Karpas-422 (cell line): ENCODE measurements around the gene FSIP1. TPM values are rescaled to one million over a fixed set of nuclear protein-coding genes. Genes with fewer than 3 reads are reported as not detected.

ENCODE experiments used
- DNase-seq: peaks from one replicate; pipeline ENCODE4 v3.0.0-alpha.2; 2015
- H2AFZ ChIP-seq: fragments of 200-600 bp; sonication (generic); 2 replicates; pipeline ENCODE4 v1.6.1; 2014; ENCODE audit warnings: antibody characterized with exemption, low read length, mixed read lengths
- H3K27ac ChIP-seq: fragments of 200-600 bp; sonication (generic); 2 replicates; pipeline ENCODE4 v1.5.1; 2014; ENCODE audit warnings: mild to moderate bottlenecking, low read length, moderate library complexity
- H3K27me3 ChIP-seq: fragments of 200-600 bp; sonication (generic); 2 replicates; pipeline ENCODE4 v1.6.1; 2014; ENCODE audit warnings: low read length, mixed read lengths
- H3K36me3 ChIP-seq: fragments of 200-600 bp; sonication (generic); 2 replicates; pipeline ENCODE4 v1.6.1; 2014; ENCODE audit warnings: low read length, mixed read lengths; ENCODE audit not compliant: insufficient read depth
- H3K4me1 ChIP-seq: fragments of 200-600 bp; sonication (generic); 2 replicates; pipeline ENCODE4 v1.6.1; 2014; ENCODE audit warnings: mild to moderate bottlenecking, low read length, mixed read lengths
- H3K4me2 ChIP-seq: fragments of 200-600 bp; sonication (generic); 2 replicates; pipeline ENCODE4 v1.6.1; 2014; ENCODE audit warnings: low read length, low read depth, mild to moderate bottlenecking; ENCODE audit not compliant: poor library complexity, severe bottlenecking
- H3K4me3 ChIP-seq: fragments of 200-600 bp; sonication (generic); 2 replicates; pipeline ENCODE4 v1.5.1; 2014; ENCODE audit warnings: mild to moderate bottlenecking, antibody characterized with exemption, low read length, mixed read lengths
- H3K79me2 ChIP-seq: fragments of 200-600 bp; sonication (generic); 2 replicates; pipeline ENCODE4 v1.6.1; 2014; ENCODE audit warnings: mild to moderate bottlenecking, low read length, mixed read lengths
- H3K9ac ChIP-seq: fragments of 200-600 bp; sonication (generic); 2 replicates; pipeline ENCODE4 v1.6.0; 2014; ENCODE audit warnings: low read length
- H3K9me2 ChIP-seq: fragments of 200-600 bp; sonication (generic), shearing (Covaris generic); replicated peaks from 2 replicates; pipeline ENCODE4 v1.6.0; 2014; ENCODE audit warnings: mild to moderate bottlenecking, low read length, moderate library complexity; ENCODE audit not compliant: insufficient read depth
- H3K9me3 ChIP-seq: fragments of 300-700, 200-600 bp; sonication (generic); 2 replicates; pipeline ENCODE4 v1.6.1; 2014; ENCODE audit warnings: low read length, mixed read lengths
- H4K20me1 ChIP-seq: fragments of 200-600 bp; sonication (generic); 2 replicates; pipeline ENCODE4 v1.6.1; 2014; ENCODE audit warnings: mild to moderate bottlenecking, antibody characterized with exemption, low read length, low read depth; ENCODE audit not compliant: insufficient read depth
- total RNA-seq: library from RNA; depleted of rRNA; stranded (reverse); fragments of >200 nt; shearing (Covaris generic); gene quantifications from 2 replicates; pipeline ENCODE4 v1.2.3, GENCODE V29; 2014; ENCODE audit warnings: low replicate concordance

FSIP1 gene
- total RNA-seq, 1 experiment from 2014 or later, result 0.07 TPM

DNA sequence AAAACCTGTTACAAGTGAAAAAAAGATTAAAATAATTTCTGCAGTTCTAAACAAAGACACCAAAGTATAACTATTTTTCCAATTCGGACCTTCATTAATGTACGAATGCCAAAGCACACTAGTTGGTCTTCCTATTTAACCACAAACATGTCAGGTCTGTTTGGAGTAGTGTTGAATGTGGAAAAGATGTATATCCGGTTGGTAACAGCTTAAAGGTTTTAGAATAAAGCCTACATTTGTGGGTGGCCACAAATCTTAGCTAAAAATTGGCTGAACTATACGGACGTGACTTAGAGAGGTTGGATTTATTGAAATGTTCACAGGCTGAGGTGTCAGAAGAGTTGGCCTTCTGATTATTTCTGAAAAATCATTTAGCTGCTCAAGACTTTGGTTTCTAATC lies 78.4 kb downstream of the FSIP1 start:
- DNase-seq, result no peak
- Histone ChIP-seq H3K36me3 (no peaks in the 10 kb centered on the region), H3K27ac (no peak overlapping the region), H3K9ac (no peak overlapping the region), H3K79me2 (no peaks in the 10 kb centered on the region), H2AFZ (no peak overlapping the region), H4K20me1 (no peaks in the 10 kb centered on the region), H3K4me1 (no peaks in the 10 kb centered on the region), H3K4me2 (no peak overlapping the region), H3K9me3 (no peaks in the 10 kb centered on the region), H3K4me3 (no peak overlapping the region), H3K27me3 (no peaks in the 10 kb centered on the region), H3K9me2 (no peaks in the 10 kb centered on the region)

GRCh38 chr15:39701988-39702387 lies 80.7 kb downstream of the FSIP1 start:
- no peaks in the 10 kb centered on the region for H3K36me3 ChIP-seq
- H4K20me1 ChIP-seq, result no peaks in the 10 kb centered on the region
- H2AFZ ChIP-seq, result no peak overlapping the region
- no peaks in the 10 kb centered on the region for H3K9me2 ChIP-seq
- no peak for DNase-seq
- H3K4me2 ChIP-seq, result no peak overlapping the region
- no peaks in the 10 kb centered on the region for H3K27me3 ChIP-seq
- H3K4me1 ChIP-seq, result no peaks in the 10 kb centered on the region
- H3K4me3 ChIP-seq, result no peak overlapping the region
- no peaks in the 10 kb centered on the region for H3K9me3 ChIP-seq
- H3K79me2 ChIP-seq, result no peaks in the 10 kb centered on the region
- H3K27ac ChIP-seq, result no peak overlapping the region
- no peak overlapping the region for H3K9ac ChIP-seq

GRCh38 chr15:39700375-39700700 lies 82.3 kb downstream of the FSIP1 start:
- no peaks in the 10 kb centered on the region for H4K20me1 ChIP-seq
- H3K4me3 ChIP-seq, result no peak overlapping the region
- no peaks in the 10 kb centered on the region for H3K27me3 ChIP-seq
- no peaks in the 10 kb centered on the region for H3K9me3 ChIP-seq
- DNase-seq, result no peak
- H2AFZ ChIP-seq, result no peak overlapping the region
- H3K36me3 ChIP-seq, result no peaks in the 10 kb centered on the region
- no peaks in the 10 kb centered on the region for H3K9me2 ChIP-seq
- H3K27ac ChIP-seq, result no peak overlapping the region
- H3K9ac ChIP-seq, result no peak overlapping the region
- H3K4me2 ChIP-seq, result no peak overlapping the region
- H3K4me1 ChIP-seq, result no peaks in the 10 kb centered on the region
- no peaks in the 10 kb centered on the region for H3K79me2 ChIP-seq

DNA sequence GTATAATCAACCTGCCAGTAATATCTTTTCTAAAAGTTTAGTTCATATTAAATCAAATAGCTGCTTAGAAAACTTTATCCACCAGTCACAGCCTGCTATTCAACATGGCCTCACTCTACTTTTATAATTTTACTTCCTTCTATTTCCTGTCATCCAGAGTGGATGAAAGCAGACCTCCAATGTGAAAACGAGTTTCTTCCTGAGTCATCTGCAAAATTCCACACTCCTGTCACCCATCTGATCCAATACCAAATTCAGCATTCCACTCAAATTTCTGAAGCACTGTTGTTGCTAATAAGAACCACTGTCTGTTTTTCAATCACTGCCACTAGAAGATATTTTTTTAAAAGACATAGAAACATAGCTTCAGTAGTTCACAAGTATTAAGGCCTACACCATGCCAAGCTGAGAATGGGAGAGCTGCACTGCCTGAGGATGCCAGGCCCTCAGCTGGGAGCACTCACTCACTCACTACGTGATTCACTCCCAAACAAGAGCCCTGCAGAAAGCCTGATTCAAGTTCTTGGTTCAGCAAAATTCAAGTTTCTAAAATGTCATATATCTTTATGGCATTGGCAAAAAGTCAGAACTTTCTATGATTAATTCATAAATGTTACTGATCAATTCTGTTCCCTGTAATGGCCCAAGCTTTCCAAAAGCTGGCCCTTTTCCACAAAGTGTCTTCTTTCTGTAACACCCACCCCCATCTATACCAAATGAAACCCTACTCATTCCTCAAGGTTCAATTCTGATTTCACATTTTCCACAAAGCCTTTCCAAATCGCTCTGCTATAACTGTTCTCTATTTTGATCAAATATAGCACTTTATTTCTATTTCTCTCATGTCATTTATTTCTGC lies 82.9 kb downstream of the FSIP1 start:
- Histone ChIP-seq H3K79me2 (no peaks in the 10 kb centered on the region), H4K20me1 (no peaks in the 10 kb centered on the region), H3K27ac (no peak overlapping the region), H3K36me3 (no peaks in the 10 kb centered on the region), H3K4me3 (no peak overlapping the region), H3K9ac (no peak overlapping the region), H3K9me3 (no peaks in the 10 kb centered on the region), H3K4me1 (no peaks in the 10 kb centered on the region), H3K9me2 (no peaks in the 10 kb centered on the region), H3K4me2 (no peak overlapping the region), H3K27me3 (no peaks in the 10 kb centered on the region), H2AFZ (no peak overlapping the region)
- DNase-seq, result no peak

DNA sequence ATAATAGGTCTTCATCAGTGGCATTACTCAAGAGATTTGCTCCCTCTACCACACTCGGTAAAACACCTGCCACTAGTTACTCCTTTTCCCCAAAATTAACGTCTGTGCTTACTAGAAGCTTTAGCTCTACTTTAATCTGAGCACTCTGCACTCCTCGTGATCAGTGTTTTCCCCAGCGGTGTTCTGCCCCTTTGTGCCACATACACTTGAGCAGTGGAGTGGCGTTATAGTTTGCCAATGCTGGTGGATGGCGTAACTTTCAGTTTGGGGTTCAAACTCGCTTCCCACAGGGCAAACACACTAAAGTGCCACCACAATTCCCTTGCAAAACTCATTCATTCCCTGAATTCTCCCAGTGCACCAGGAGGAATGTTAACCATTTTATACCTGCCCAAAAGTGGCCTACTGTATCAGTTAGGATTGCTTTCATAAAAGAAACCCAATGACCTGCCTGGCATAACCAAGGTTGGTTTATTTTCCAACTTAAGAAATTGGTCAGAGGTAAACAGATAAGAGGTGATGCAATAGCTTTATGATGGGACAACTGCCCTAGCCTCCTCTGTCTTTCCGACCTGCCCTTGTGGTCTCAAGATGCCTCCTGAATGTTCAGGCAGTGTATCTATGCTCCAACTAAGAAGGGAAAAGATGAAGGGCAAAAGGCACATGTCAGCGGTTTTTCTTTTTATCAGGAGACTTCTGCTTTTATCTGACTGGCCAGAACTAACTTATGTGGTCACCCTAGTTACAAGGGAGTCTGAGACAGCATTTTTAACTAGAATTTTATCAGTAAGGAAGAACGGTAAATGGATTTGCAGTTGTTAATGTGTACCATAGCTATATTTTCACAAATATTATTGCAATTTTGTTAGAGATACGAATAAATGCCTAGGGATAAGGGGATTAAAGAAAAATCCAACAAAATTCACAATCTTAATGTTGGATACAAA lies 83.9 kb downstream of the FSIP1 start:
- H3K9ac ChIP-seq, result no peak overlapping the region
- H3K27me3 ChIP-seq, result no peaks in the 10 kb centered on the region
- no peak overlapping the region for H2AFZ ChIP-seq
- no peak overlapping the region for H3K27ac ChIP-seq
- no peaks in the 10 kb centered on the region for H3K36me3 ChIP-seq
- no peak overlapping the region for H3K4me3 ChIP-seq
- H4K20me1 ChIP-seq, result no peaks in the 10 kb centered on the region
- no peak for DNase-seq
- H3K9me3 ChIP-seq, result no peaks in the 10 kb centered on the region
- H3K9me2 ChIP-seq, result no peaks in the 10 kb centered on the region
- no peaks in the 10 kb centered on the region for H3K79me2 ChIP-seq
- H3K4me2 ChIP-seq, result no peak overlapping the region
- no peaks in the 10 kb centered on the region for H3K4me1 ChIP-seq

GRCh38 chr15:39697509-39697908 lies 85.1 kb downstream of the FSIP1 start:
- Histone ChIP-seq H4K20me1 (no peaks in the 10 kb centered on the region), H2AFZ (no peak overlapping the region), H3K9me2 (no peaks in the 10 kb centered on the region), H3K9me3 (no peaks in the 10 kb centered on the region), H3K9ac (no peak overlapping the region), H3K79me2 (no peaks in the 10 kb centered on the region), H3K27ac (no peak overlapping the region), H3K4me3 (no peak overlapping the region), H3K4me2 (no peak overlapping the region), H3K36me3 (no peaks in the 10 kb centered on the region), H3K4me1 (no peaks in the 10 kb centered on the region), H3K27me3 (no peaks in the 10 kb centered on the region)
- DNase-seq, result no peak

GRCh38 chr15:39695793-39696192 lies 86.8 kb downstream of the FSIP1 start:
- Histone ChIP-seq H3K27me3 (no peaks in the 10 kb centered on the region), H2AFZ (no peak overlapping the region), H3K9me3 (no peaks in the 10 kb centered on the region), H3K79me2 (no peaks in the 10 kb centered on the region), H3K36me3 (no peaks in the 10 kb centered on the region), H3K4me3 (no peak overlapping the region), H3K4me1 (no peaks in the 10 kb centered on the region), H3K4me2 (no peak overlapping the region), H3K9ac (no peak overlapping the region), H4K20me1 (no peaks in the 10 kb centered on the region), H3K27ac (no peak overlapping the region), H3K9me2 (no peaks in the 10 kb centered on the region)
- no peak for DNase-seq
